Retinal pigment epithelial cell (primary cell): ENCODE data around the gene BRIX1.
A peak's percentile ranks its signal among the peaks of the same experiment; 100 is the strongest.
"Not testable (repeated sequence)": the region's sequence is repeated elsewhere in the genome, so short reads cannot be mapped to it uniquely, and the experiment has no call there.

Experiments
- DNase-seq: peaks from one replicate; pipeline ENCODE4 v3.0.0-alpha.2; 2010; ENCODE audit warnings: low read depth
- H3K4me3 ChIP-seq: 2 replicates; pipeline ENCODE4 v1.5.1; 2011; ENCODE audit warnings: mild to moderate bottlenecking, low read length, control low read depth, moderate library complexity
- CTCF ChIP-seq: conservative IDR thresholded peaks from 2 replicates; pipeline ENCODE4 v1.5.1; 2011; ENCODE audit warnings: low read depth, low read length, control low read depth, inconsistent platforms

BRIX1 gene

GRCh38 chr5:34913072-34913471 lies 2.4 kb upstream of the BRIX1 start:
- TF ChIP-seq CTCF: no peak
- no peak overlapping the region for H3K4me3 ChIP-seq
- no peak for DNase-seq

- no peak for DNase-seq
- TF ChIP-seq CTCF: no peak
- H3K4me3 ChIP-seq: peak overlapping the region; percentile 97
Measured at GRCh38 chr5:34914671-34915138, 806 bp upstream of the BRIX1 start.

GRCh38 chr5:34915856-34916192 lies 313 bp downstream of the BRIX1 start:
- no peak for TF ChIP-seq CTCF
- no peak for DNase-seq
- peak overlapping the region; percentile 97 for H3K4me3 ChIP-seq

- H3K4me3 ChIP-seq: peak overlapping the region; percentile 97
- TF ChIP-seq CTCF: no peak
- no peak for DNase-seq
Measured at GRCh38 chr5:34916518-34916917, 1.0 kb downstream of the BRIX1 start.

GRCh38 chr5:34918025-34918424 lies 2.5 kb downstream of the BRIX1 start:
- TF ChIP-seq CTCF: no peak
- no peak for DNase-seq
- H3K4me3 ChIP-seq: no peak overlapping the region

DNA sequence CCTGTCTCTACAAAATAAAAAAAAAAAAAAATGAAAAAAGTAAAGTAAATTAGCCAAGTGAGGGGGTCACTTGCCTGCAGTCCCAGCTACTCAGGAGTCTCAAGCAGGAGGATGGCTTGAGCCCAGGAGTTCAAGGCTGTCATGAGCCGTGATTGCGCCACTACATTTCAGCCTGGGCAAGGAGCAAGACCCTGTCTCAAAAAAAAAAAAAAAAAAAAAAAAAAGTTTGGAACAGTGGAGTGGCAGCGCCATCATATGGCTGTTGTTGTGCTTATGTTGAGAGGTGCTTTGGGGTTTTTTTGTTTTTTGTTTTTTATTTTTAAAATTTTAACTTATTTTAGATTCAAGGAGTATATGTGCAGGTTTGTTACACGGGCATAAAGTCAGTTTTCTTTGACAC lies 3.6 kb downstream of the BRIX1 start:
- no peak overlapping the region for H3K4me3 ChIP-seq
- TF ChIP-seq CTCF: no peak
- DNase-seq: no peak

DNA sequence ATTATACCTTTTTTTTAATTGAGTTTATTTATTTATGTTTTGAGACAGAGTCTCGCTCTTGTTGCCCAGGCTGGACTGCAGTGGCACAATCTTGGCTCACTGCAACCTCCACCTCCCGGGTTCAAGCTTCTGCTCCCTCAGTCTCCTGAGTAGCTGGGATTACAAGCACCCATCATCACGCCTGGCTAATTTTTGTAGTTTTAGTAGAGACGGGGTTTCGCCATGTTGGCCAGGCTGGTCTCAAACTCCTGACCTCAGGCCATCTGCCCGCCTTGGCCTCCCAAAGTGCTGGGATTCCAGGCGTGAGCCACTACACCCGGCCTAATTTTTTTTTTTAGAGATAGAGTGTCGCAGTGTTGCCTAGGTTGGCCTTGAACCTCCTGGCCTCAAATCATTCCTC lies 7.7 kb downstream of the BRIX1 start:
- not testable (repeated sequence) for DNase-seq, H3K4me3 ChIP-seq
